AG08396 (cell line): ENCODE data around the gene FAM89B.

Source experiments
- DNase-seq: peaks from one replicate; pipeline ENCODE4 v3.0.0; 2012; ENCODE audit warnings: low spot score, mixed read lengths

The FAM89B gene

DNA sequence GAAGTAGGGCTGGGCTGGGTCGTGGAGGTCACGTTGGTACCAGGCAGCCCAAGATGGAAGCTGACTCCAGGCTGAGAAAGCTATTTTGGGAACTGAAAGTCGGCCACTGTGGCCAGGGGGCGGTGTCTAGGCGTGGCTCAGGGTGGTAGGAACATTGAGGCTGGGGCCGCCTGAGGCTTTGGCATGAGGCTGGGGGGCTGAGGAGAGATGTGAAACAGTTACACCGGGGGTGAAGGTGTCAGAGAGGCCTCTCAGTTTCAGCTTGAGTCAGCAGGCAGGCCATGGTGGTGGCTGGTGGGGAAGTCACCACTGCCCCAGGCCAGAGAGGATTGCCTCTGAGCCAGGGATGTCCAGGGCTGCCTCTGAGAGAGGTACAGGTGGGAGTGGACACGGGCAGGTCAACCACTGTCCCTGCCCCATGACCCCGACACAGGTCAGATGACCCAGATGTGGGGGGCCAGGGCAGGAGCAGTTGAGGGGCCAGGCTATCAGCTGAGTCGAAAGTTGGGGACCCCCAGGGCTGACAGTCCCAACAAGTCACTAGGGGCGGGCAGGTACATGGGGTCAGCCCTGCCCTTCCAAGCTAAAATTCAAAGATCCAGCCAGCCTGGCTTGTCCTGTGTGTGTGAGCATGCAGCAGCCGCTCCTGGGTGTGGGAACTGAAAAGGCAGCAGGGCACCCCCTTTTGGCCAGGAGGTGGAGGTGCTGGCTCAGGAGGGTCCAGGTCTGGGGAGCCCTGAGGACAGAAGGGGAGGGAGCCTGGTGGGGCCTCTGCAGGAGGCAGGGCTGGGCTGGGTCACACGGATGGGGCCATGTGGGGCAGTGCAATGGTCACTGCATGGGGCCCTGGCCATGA, 16.1 kb downstream of the FAM89B start:
- peak; percentile 71 for DNase-seq

- no peak for DNase-seq
Measured at GRCh38 chr11:65589444-65590239, 17.3 kb downstream of the FAM89B start.

DNA sequence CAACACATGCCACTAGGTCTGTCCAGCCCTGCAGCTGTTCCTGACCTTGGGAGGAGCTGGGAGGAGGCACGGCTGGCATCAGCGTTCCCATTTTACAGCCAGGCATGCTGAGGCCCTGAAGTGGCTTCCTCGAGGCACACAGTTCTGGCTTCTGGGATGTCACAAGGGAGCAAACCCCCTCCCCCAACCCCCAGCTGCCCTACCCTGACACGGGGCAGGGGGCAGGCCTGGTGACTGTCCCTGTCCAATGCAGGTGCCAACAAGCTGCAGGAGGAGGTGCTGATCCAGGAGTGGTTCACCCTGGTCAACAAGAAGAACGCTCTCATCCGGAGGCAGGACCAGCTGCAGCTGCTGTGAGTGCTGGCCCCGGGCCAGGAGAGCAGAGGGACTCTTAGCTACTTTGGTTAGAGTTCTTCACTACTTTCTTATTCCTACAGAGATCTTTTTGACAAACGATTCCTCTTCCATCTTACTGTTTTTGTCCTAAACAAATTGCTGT, 18.0 kb downstream of the FAM89B start:
- DNase-seq = no peak

GRCh38 chr11:65591939-65592857, 19.9 kb downstream of the FAM89B start:
- DNase-seq = no peak

DNA sequence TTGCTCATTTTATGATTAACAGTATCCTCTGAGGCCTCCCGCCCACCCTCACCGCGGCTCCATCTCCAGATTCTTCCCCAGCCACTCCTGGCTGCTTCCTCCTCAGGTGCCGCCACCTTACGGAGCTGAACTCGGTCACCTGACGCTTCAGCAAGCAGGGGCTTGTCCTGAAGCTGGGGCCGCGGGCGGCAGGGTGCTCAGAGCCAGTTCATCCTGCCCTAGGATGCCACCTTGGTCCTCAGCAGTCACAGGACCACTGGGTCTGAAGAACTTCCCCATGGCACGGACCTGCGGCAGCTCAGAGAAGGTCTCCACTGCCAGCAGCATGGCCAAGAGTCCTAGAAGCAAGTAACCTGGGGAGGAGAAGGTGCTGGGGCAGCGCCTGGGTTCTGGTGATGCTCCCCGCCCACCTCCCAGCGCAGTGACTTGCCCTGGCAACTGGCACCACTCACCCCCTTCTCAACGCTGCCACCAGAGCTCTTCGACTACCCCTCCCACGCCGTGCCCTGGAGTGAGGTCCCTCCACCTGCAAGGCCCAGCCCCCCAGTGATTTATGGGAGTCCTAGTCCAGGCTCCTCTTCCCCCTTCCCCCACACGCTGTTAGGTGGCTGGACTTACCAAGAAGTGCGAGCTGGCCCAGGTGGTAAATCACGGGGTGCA, 20.6 kb downstream of the FAM89B start:
- no peak for DNase-seq

DNA sequence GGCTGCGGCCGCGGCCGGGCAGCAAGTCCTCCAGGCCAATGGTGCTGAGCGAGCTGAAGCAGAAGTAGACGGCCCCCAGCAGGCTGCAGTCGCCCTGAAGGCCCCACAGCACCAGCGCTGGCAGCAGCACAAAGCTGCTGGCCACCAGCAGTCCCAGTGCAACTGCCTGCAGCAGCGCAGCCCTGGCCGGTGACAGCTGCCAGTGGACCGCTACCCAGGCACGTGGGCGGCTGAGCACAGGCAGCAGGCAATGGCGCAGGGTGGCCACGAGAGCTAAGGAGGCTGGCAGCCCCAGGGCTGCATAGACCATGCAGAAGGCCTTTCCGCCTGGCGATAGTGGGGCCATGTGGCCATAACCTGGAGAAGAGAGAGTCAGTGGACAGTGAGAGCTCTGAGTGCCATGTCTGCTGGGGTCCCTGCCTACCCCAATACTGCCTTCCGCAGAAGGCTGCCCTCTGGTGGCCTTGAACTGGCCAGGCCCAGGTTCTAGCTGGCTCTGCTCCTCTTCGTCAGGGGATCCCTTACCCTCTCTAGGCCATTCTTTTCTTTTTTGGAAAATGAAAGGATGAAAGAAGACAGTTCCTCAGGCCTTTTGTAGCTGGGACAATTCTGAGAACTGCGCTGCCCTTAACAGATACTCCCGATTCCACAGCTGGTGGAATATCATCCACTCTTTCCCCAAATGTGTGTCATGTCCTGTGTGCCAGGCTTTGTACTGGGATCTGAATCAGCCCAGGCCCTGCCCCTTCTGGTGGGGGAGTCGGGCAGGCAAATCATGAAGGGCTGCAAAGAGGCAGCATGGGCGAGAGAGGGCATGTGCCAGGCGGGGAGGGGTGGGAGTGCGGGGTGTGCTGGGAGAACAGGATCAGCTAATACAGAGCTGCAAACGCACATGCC, 21.4 kb downstream of the FAM89B start:
- peak; percentile 79 for DNase-seq

- DNase-seq = no peak
Measured at GRCh38 chr11:65595131-65595530, 22.8 kb downstream of the FAM89B start.

DNA sequence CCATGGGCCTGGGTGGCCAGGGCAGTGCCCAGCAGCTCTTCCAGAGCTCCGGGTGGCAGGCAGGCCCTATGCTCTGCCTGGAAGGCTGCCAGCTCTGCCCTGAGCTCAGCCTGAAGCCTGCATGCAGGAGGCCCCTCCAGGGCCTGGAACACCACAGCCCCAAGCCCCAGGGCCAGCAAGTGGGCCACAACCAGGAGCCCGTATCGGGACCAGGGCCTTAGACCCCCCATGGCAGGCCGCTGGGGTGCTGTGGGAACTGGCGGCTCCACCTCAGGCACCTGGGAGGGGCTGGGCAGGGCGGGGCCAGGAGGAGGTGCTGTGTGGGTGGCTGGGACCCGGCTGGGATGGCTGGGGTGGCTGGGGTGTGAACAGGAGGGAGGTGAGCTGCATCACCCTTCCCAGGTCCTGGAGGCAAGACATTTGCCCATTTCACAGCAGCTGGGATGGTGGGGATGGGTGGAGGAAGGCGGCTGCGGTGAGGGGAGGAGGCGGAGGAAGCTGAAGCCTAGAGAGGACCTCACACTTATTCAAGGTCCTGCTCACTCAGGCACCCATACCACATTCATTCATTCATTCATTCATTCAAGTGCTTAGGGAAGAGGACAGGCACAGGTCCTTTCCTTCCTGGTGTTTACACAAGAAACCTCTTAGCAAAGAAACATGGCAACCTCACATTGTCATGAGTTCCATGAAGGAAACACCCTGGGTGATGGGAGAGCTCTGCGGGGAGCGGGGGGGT, 23.4 kb downstream of the FAM89B start, which contains the start of gene KCNK7:
TSS of gene KCNK7 (minus strand) at position 258 of the 739 bp plus-strand sequence. CDS start at position 230, 28 bp downstream.
- DNase-seq = peak; percentile 54

DNA sequence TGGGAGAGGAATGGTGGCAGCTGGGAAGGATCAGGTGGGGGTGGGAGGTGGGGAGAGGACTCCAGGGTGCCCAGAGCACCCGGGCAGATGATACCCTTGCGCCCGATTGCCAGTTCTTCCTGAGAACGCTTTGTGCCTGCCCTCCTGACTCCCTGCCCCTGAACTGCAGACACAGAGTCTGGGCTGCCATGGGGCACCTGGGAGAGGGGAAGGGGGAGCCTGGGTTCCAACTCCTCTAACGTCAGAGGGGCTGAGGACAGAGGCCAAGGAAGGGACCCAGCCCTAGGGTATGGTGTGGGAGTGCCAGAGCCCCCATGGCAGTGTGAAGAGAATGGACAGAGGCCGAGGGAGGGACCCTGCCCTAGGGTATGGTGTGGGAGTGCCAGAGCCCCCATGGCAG, 24.2 kb downstream of the FAM89B start:
- no peak for DNase-seq

DNA sequence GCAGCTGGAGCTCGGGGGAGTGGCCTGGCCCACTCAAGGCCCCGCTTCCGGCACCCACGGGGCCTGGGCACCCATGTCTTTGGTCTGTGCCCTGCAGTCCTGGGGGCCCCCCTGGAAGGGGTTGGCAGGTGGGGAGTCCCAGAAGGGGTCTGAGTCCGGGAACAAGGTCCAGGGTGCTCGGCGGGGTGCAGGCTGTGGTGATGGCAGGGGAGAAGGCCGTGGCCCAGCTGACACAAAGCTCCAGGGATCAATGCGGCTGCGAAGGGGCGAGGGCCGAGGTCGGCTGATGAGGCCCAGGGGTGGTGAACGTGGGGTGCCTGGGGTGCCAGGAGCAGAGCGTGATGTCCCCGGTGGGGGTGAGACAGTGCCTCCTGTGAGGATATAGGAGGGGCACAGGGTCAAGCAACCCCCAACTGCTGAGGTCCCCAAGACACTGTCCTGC, 25.9 kb downstream of the FAM89B start:
- no peak for DNase-seq

DNA sequence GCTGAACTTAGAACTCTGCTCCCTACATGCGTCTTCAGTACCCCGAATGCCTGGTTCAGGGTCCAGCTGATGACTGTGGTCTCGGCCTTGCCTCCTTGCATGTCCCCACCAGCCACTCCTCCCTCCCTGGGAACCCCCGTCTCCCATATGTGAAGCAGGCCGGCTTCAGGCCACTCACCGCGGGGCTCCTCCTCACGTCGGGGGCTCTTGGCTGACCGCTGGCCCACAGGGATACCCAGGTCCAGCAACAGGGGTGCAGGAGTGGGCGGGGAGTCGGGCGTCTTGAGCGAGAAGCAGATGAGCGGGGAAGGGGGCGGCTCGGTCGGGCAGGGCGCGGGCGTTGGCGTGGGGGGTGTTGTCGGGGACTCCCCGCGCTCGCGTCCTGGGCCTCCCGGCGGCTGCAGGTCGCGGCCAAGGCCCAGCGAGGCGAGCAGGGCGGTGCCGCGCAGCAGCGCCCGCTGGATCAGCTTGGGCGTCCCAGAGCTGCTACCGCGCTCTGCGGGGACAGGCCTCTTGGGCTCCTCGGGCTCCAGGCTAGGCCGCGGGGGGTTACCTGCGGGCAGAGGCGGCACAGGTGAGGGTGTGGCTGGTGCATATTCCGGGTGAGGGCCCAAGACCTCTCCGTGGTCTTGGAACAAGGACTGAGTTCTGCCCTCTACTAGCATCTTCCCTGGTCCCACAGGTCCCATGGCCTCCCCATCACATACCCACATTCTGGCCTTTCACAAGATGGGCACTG, 27.0 kb downstream of the FAM89B start:
- DNase-seq = no peak

DNA sequence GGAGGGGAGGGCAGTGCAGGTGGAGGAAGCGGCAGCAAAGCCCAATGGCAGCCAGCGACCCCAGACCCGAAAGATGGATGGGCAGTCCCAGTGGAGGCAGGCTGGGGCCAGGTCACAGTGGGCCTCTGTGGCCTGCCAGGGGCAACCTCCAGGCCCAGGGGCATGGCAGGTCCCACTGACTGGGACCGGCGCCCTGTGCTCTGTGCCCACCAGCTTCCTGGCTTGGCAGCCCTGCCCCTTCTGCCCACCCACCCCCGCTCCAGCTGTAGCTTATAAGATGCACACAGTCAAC, 27.6 kb downstream of the FAM89B start:
- no peak for DNase-seq

- DNase-seq = no peak
Measured at GRCh38 chr11:65604258-65604657, 31.9 kb downstream of the FAM89B start.

- DNase-seq = peak; percentile 96
Measured at GRCh38 chr11:65606876-65607613, 34.7 kb downstream of the FAM89B start.

DNA sequence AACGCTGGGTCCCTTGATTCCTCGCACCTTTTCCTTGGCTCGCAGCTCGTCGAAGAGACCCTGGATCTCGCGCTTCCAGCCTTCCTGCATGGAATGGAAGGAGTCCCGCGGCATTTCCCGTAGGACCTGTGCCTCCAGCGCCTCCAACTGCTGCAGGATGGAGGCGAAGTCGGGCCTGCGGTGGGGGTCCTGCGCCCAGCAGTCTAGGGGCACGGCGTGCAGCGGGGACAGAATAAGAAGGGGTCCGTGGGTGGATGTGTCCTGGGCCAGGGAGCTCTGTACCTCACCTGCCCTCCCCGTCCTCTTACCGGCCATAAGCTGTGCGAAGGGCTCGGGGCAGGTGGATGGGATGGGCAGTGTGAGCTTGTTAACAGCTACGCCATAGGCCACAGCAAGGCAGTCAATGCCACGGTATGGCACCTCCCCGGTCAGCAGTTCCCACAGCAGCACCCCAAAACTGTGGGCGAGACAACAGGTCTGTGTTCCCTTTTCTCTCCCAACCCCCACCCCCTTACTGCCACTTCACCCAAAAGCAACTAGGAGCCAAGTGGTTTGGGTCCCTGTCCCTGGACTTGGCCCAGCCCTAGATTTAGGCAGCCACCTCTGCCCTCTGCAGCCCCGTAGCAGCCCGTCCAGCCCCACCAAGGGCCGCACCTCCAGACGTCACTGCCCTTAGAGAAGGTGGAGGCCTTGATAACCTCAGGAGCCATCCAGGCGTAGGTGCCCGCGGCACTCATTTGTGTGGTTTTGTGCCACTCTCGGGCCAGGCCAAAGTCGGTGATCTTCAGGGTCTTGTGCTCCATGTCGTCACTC, 35.5 kb downstream of the FAM89B start:
- no peak for DNase-seq

DNA sequence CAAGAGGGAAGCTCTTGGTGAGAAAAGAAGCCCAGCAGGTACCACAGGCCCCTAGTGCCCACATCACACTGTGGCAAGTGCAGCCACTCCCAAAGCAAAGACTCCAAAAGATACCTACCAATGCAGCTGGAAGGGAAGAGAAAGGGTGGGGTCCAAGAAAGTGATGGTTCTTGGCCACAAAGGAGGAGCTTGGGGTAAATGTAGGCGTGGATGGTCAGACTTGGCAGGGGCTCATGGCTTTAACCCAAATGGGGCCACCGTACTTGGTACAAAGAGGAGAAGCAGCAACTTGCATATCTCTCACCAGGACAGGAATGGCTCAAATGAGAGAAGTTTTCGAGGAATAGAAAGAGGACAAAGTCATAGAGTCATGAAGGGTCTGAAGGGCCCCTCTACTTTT, 36.9 kb downstream of the FAM89B start:
- DNase-seq = no peak

GRCh38 chr11:65609665-65610064, 37.3 kb downstream of the FAM89B start:
- no peak for DNase-seq
